ENCODE results near the gene PRKD2. TPM values are rescaled to one million over a fixed set of nuclear protein-coding genes. Genes with fewer than 3 reads are reported as not detected.

The PRKD2 gene
- total and polyA plus RNA-seq, 12 donors = 6.8 to 77.1 (median 26.8) TPM

DNA sequence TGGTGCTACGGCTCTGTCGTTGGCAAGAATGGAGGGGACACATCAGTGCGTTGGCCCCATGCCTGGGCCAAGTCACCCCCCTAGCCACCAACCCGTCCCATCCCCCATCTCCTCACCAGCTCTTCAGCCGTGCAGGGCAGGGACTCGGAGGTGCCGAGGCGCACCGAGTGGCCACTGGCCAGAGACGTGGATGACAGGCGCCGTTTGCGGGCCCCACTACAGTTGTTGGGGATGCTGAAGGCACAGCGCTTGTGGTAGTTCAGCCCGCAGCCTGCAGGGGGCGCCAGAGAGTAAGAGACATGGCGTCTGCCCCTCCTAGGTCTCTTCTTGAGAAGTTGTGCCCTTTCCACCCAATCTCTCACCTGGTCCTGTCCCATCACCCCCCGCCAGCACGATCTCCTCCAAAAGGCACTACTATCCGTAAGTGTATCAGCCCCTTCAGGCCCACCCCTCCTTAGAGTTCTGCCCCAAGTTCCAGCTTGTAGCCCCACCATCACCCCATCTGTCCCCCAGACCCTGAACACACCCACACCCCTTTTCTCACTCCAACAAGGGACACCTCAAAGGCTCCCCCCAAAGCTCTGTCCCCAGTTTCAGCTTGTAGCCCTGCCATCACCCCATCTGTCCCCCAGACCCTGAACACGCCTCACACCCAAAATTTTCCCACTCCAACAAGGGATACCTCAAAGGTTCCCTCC lies 12.4 kb downstream of the PRKD2 start:
- H3K9me3 ChIP-seq (replicated peaks in 1 of 3) = no peaks in the 10 kb centered on the region
- no peak overlapping the region for H3K4me3 ChIP-seq
- intact Hi-C loops (cut with DNase I) = loop anchor here in 1 of 2 donors (5.0 kb wide), 1 partner anchor 33 kb away; no protein-coding TSS in a partner anchor
- H3K27ac ChIP-seq = no peak overlapping the region
- no peaks in the 10 kb centered on the region for H3K4me1 ChIP-seq (replicated peaks in 1 of 2)
- WGBS, 4 donors = 30 to 36% (median 31%) methylated on average over 12 to 21 of the region's 21 CpGs
- H3K36me3 ChIP-seq (replicated peaks in 1 of 2) = peaks cover 0 to 75% of the 10 kb centered on the region in 2 donors
- H3K27me3 ChIP-seq = no peaks in the 10 kb centered on the region
- TF ChIP-seq, protein P1, sequence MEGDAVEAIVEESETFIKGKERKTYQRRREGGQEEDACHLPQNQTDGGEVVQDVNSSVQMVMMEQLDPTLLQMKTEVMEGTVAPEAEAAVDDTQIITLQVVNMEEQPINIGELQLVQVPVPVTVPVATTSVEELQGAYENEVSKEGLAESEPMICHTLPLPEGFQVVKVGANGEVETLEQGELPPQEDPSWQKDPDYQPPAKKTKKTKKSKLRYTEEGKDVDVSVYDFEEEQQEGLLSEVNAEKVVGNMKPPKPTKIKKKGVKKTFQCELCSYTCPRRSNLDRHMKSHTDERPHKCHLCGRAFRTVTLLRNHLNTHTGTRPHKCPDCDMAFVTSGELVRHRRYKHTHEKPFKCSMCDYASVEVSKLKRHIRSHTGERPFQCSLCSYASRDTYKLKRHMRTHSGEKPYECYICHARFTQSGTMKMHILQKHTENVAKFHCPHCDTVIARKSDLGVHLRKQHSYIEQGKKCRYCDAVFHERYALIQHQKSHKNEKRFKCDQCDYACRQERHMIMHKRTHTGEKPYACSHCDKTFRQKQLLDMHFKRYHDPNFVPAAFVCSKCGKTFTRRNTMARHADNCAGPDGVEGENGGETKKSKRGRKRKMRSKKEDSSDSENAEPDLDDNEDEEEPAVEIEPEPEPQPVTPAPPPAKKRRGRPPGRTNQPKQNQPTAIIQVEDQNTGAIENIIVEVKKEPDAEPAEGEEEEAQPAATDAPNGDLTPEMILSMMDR (IDR thresholded peaks at IDR 0.05) = peak; percentile 80 to 99 (median 90)
- TF ChIP-seq POLR2A (IDR thresholded peaks at IDR 0.05) = no peak
- DNase-seq = peak; percentile 66 to 91 (median 78)

GRCh38 chr19:46700704-46701103 lies 16.2 kb downstream of the PRKD2 start:
- intact Hi-C loops (cut with DNase I) = loop anchor here in 1 of 2 donors (5.0 kb wide), 1 partner anchor 37 kb away; no protein-coding TSS in a partner anchor
- H3K27ac ChIP-seq = no peak overlapping the region
- H3K4me1 ChIP-seq (replicated peaks in 1 of 2) = no peaks in the 10 kb centered on the region
- no peaks in the 10 kb centered on the region for H3K27me3 ChIP-seq
- DNase-seq = no peak
- no peak overlapping the region for H3K4me3 ChIP-seq
- WGBS, 4 donors = 67 to 85% (median 82%) methylated on average over 8 to 13 of the region's 13 CpGs
- H3K9me3 ChIP-seq (replicated peaks in 1 of 3) = no peaks in the 10 kb centered on the region
- H3K36me3 ChIP-seq (replicated peaks in 1 of 2) = peaks cover 0 to 73% of the 10 kb centered on the region in 2 donors
- TF ChIP-seq POLR2A (IDR thresholded peaks at IDR 0.05) = no peak
- TF ChIP-seq, protein P1 (IDR thresholded peaks at IDR 0.05) = no peak

- Histone ChIP-seq H3K36me3 (replicated peaks in 1 of 2) (peaks cover 0 to 89% of the 10 kb centered on the region in 2 donors), H3K27ac (no peak overlapping the region)
- DNase-seq = no peak
Observed at GRCh38 chr19:46698395-46699321, 18.3 kb downstream of the PRKD2 start.

More at GRCh38 chr19:46698395-46699321, 18.3 kb downstream of the PRKD2 start:
- Histone ChIP-seq H3K27me3 (no peaks in the 10 kb centered on the region), H3K4me3 (no peak overlapping the region), H3K4me1 (replicated peaks in 1 of 2) (no peaks in the 10 kb centered on the region), H3K9me3 (replicated peaks in 1 of 3) (no peaks in the 10 kb centered on the region)
- intact Hi-C loops (cut with DNase I) = no loop called here
- no peak for TF ChIP-seq POLR2A (IDR thresholded peaks at IDR 0.05)
- TF ChIP-seq, protein P1 (IDR thresholded peaks at IDR 0.05) = no peak
- WGBS, 4 donors = 92 to 98% (median 97%) methylated on average over 10 to 11 of the region's 11 CpGs

Measured in adrenal gland (tissue), 12 donors.